ENCODE results near the gene RANBP3. TPM values are rescaled to one million over a fixed set of nuclear protein-coding genes. Genes with fewer than 3 reads are reported as not detected.

The RANBP3 gene
- total RNA-seq, 4 donors from 2014 or later: 43.8 to 60.1 (median 45.9) TPM

DNA sequence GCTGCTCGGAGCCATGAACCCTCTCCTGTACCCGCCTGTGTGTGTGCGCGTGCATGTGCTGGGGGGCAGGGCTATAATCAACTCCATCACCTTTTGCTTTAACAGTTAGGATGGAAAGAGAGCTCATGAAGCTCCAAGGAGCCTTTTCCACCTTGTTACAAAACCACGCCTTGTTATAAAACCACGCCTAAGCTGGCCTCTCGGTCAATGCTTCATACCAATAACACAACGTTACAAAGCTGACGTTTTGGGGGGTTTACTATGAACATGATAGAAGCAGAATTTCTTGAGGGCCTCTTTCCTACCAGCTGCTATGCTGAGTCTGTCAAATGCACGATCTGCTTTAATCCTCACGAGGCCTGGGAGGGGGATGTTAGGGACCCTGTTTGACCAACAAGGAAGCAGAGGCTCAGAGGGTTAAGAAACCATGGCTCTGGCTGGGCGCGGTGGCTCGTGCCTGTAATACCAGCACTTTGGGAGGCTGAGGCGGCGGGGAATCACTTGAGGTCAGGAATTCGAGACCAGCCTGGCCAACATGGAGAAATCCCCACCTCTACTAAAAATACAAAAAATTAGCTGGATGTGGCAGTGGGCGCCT lies 52.0 kb downstream of the RANBP3 start:
- ATAC-seq (ENCODE audit: low FRiP score) (no peak), DNase-seq (ENCODE audit: low spot score) (no peak)
- TF ChIP-seq, protein P1, sequence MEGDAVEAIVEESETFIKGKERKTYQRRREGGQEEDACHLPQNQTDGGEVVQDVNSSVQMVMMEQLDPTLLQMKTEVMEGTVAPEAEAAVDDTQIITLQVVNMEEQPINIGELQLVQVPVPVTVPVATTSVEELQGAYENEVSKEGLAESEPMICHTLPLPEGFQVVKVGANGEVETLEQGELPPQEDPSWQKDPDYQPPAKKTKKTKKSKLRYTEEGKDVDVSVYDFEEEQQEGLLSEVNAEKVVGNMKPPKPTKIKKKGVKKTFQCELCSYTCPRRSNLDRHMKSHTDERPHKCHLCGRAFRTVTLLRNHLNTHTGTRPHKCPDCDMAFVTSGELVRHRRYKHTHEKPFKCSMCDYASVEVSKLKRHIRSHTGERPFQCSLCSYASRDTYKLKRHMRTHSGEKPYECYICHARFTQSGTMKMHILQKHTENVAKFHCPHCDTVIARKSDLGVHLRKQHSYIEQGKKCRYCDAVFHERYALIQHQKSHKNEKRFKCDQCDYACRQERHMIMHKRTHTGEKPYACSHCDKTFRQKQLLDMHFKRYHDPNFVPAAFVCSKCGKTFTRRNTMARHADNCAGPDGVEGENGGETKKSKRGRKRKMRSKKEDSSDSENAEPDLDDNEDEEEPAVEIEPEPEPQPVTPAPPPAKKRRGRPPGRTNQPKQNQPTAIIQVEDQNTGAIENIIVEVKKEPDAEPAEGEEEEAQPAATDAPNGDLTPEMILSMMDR (IDR thresholded peaks at IDR 0.05): no peak

DNA sequence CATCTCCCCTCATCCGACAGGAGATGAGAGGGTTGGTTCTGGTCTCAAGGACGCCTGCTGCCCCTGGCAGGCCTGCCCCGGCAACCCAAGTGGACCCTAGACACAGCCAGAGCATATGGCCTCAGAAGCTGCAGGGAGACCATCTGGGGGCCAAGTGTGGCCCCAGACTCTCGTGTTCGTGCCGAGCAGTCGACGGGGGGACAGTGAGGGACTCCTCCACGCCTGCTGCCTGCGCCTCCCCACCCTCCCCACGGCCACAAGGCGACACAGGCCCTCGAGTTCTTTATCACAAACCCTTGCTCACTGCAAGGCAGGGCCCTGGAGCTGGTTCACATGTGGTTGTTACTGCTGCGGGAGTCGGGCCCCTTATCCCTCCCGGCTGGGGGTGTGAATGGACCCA lies 54.6 kb downstream of the RANBP3 start:
- TF ChIP-seq, protein P1 (IDR thresholded peaks at IDR 0.05): no peak
- ATAC-seq (ENCODE audit: low FRiP score): no peak
- no peak for DNase-seq (ENCODE audit: low spot score)

DNA sequence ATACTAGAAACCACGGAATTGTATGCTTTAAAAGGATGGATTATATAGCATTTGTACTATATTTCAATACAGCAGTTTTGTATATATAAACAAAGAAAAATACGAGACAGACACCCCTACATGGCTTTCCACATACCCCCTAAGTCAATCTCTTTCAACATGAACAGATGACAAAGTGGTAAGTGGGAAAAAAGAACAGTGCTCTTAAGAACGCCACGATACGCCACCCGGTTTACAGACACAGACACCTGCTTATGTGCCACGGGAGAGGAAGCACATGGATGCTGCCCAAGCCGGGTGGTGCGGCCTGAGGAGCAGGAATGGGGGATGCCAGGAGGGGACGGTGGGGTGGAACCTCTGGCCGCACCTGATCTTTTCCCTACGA lies 55.8 kb downstream of the RANBP3 start:
- DNase-seq (ENCODE audit: low spot score): no peak
- no peak for ATAC-seq (ENCODE audit: low FRiP score)
- TF ChIP-seq, protein P1 (IDR thresholded peaks at IDR 0.05): no peak

DNA sequence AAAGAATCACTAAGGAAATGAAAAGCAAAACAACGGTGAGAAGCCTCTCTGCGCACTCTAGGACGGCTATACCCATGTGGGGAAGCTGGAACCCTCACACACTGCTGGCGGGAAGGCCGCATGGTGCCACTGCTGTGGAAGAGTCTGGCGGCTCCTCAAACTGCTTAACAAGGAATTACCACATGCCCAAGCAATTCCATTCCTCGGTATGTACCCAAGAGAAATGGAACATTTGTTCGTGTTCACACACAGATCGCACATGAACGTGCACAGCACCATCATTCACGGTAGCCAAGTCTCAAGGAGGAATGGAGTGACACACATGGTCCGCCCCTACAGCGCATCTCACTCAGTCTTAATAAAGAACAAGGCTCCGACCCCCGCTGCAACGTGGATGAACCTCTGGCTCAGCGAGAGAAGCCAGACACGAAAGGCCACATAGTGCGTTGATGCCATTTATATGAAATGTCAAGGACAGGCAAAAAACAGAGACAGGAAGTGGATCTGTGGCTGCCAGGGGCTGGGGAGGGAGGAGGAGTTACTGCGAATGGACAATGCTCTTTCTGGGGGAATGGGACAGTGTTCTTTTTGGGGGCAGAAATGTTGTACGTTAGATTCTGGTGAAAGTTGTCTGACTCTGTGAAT lies 56.3 kb downstream of the RANBP3 start:
- TF ChIP-seq, protein P1 (IDR thresholded peaks at IDR 0.05): no peak
- DNase-seq (ENCODE audit: low spot score) (no peak), ATAC-seq (ENCODE audit: low FRiP score) (no peak)

DNA sequence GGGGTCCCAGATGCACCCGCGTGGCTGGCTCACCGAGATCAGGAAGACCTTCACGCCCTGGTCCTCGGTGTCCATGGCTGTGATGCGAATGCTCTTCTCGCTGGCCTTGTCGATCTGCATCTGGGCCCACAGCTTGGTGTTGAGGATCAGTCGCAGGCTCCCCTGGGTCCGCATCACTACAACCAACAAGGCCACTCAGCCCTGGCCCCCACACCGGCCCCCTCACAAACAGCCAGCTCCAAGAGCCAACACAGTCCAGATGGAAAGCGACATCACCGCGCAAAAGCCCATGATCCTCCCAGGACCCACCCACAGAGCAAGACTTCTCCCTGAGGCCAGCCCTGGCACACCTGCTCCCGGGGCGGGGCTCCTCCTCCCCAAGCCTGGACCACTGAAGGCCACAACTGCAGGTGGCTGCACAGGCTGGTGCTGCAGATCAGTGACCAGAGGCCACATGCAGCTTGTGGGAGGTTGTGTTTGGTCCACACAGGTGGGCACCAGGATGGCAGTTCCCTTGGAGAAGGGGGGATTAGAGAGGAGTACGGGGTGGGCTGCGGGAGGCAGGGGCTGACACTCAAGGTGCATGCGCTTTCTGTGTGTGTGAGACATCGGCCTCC lies 59.4 kb downstream of the RANBP3 start:
- ATAC-seq (ENCODE audit: low FRiP score): no peak
- DNase-seq (ENCODE audit: low spot score): no peak
- TF ChIP-seq, protein P1 (IDR thresholded peaks at IDR 0.05): no peak

DNA sequence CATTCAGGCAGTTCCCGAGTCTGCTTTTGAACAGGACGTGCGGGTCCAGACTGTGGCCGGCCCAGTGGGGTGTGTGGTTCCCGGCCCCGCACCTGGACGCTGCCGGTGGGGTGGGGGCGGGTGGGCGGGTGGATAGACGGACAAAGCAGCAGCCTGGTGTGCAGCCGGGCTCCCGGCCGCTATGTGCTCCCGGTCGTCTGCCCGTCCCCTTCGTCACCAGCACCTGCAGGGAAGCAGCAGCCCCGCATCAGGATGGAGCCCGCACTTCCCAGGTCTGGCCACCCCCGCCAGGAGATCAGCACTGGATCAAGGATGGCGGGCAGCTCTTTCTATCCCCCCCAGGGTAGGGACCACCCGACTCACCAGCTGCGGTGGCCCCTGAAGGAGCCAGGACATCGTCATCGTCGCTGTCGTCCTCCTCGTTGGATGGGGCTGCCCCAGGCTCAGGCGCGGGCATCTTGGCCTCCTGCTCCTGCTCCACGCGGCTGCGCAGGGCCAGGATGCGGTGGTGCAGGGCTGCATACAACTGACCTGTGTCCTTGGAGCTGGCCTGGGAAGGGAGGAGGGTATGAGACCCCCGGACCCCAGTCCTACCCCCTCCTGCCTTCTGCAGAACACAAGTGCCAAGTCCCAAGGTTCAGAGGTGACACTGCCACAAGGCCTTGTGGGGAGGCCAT lies 60.4 kb downstream of the RANBP3 start:
- TF ChIP-seq, protein P1 (IDR thresholded peaks at IDR 0.05): no peak
- ATAC-seq (ENCODE audit: low FRiP score): no peak
- DNase-seq (ENCODE audit: low spot score): no peak
